ENCODE data around the gene LIN54. TPM values are rescaled to one million over a fixed set of nuclear protein-coding genes. Genes with fewer than 3 reads are reported as not detected.

Gene LIN54
- polyA plus RNA-seq, 1 donor (not counting 4 experiments of a cell fraction or from before 2014, with no cell fraction given), result 8.1 TPM

DNA sequence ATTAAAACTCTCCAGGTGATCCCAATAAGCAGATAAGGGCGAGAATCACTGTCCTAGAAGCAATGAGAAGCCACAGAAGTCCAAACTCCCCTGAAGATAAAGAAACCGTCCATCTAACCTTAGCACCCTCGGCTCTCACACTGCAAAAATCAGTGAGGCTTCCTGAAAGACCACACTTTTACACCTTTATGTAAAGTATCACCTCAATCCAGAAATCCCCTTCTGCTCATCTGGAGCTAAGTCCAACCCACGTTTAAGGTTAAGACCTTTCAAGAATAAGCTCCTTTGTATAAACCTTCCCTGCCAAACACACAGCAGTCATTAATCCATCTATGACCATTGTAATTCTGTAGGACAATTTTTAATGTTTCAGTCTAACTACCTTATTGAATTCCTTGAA lies 41.7 kb downstream of the LIN54 start:
- dilution Hi-C loops (cut with MboI; ENCODE audit: extremely low pct_ligation_motif_present, low sequenced_read_pairs), result no loop called here
- H3K27ac ChIP-seq (ENCODE audit: control insufficient read depth, insufficient read depth, low read length), result no peak overlapping the region

DNA sequence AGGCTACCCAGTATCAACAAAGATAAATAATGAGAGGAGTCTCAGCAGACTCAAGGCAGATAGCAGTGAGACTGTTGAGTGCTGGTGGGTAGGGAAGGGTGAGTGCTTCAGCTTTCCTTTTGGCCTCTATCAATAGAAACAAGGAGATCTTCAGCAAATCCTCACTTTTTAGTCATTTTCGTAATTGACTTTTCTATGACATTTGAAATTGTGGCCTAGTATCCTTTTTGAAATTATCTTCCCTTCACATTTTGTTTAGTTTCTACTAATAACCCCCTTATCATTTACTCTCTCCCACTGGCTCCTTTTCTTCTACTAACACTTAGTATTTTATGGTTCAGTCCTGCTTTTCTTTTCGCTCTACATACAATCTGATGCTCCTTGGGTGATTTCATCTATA lies 44.9 kb downstream of the LIN54 start:
- H3K4me1 ChIP-seq (ENCODE audit: control insufficient read depth, extremely low read depth, insufficient read depth, low read length), result no peaks in the 10 kb centered on the region
- peaks cover 6% of the 10 kb centered on the region in 2 experiments for H3K36me3 ChIP-seq (ENCODE audit: control insufficient read depth in 2 of 2, extremely low read depth in 1 of 2, insufficient read depth in 2 of 2, low read length in 2 of 2)
- no peaks in the 10 kb centered on the region for H3K9me3 ChIP-seq (ENCODE audit: control insufficient read depth, low read depth, low read length)
- H3K4me2 ChIP-seq (ENCODE audit: control insufficient read depth, extremely low read depth, insufficient read depth, low read depth, low read length), result no peak overlapping the region
- H3K9ac ChIP-seq (ENCODE audit: control insufficient read depth, extremely low read depth, insufficient read depth, low read length), result no peak overlapping the region
- FAIRE-seq (no peak), DNase-seq (ENCODE audit: low read depth, low spot score) (no peak)
- no peaks in the 10 kb centered on the region for H3K9me1 ChIP-seq (ENCODE audit: control insufficient read depth, extremely low read depth, insufficient read depth, low read length)
- no peak overlapping the region for H2AFZ ChIP-seq (ENCODE audit: control insufficient read depth, low read length)
- TF ChIP-seq EZH2 (IDR thresholded peaks at IDR 0.05; ENCODE audit: low read length) (no peak), CTCF (optimal IDR thresholded peaks at IDR 0.05 in 1 of 3, IDR thresholded peaks at IDR 0.05 in 1 of 3, conservative IDR thresholded peaks at IDR 0.05 in 1 of 3; ENCODE audit: extremely low read depth in 1 of 3, insufficient read depth in 2 of 3, low read length in 3 of 3) (no peak)
- no peaks in the 10 kb centered on the region for H3K79me2 ChIP-seq (ENCODE audit: control insufficient read depth, insufficient read depth, low read length)
- no peak overlapping the region for H3K27ac ChIP-seq (ENCODE audit: control insufficient read depth, insufficient read depth, low read length)
- dilution Hi-C loops (cut with MboI; ENCODE audit: extremely low pct_ligation_motif_present, low sequenced_read_pairs), result no loop called here
- H4K20me1 ChIP-seq (ENCODE audit: control insufficient read depth, extremely low read depth, insufficient read depth, low read length), result no peaks in the 10 kb centered on the region
- no peaks in the 10 kb centered on the region for H3K27me3 ChIP-seq (ENCODE audit: control insufficient read depth, extremely low read depth, insufficient read depth, low read length)
- H3K4me3 ChIP-seq (ENCODE audit: control insufficient read depth in 2 of 3, extremely low read depth in 1 of 3, insufficient read depth in 2 of 3, low read depth in 1 of 3, low read length in 3 of 3), result no peak overlapping the region

More for the DNA sequence above, 41.7 kb downstream of the LIN54 start:
- TF ChIP-seq CTCF (optimal IDR thresholded peaks at IDR 0.05 in 1 of 3, IDR thresholded peaks at IDR 0.05 in 1 of 3, conservative IDR thresholded peaks at IDR 0.05 in 1 of 3; ENCODE audit: extremely low read depth in 1 of 3, insufficient read depth in 2 of 3, low read length in 3 of 3) (no peak), EZH2 (IDR thresholded peaks at IDR 0.05; ENCODE audit: low read length) (no peak)
- Histone ChIP-seq H3K9me1 (ENCODE audit: control insufficient read depth, extremely low read depth, insufficient read depth, low read length) (no peaks in the 10 kb centered on the region), H3K9ac (ENCODE audit: control insufficient read depth, extremely low read depth, insufficient read depth, low read length) (no peak overlapping the region), H3K27me3 (ENCODE audit: control insufficient read depth, extremely low read depth, insufficient read depth, low read length) (no peaks in the 10 kb centered on the region), H3K9me3 (ENCODE audit: control insufficient read depth, low read depth, low read length) (no peaks in the 10 kb centered on the region), H2AFZ (ENCODE audit: control insufficient read depth, low read length) (no peak overlapping the region), H3K4me1 (ENCODE audit: control insufficient read depth, extremely low read depth, insufficient read depth, low read length) (no peaks in the 10 kb centered on the region), H3K4me2 (ENCODE audit: control insufficient read depth, extremely low read depth, insufficient read depth, low read depth, low read length) (no peak overlapping the region), H3K36me3 (ENCODE audit: control insufficient read depth in 2 of 2, extremely low read depth in 1 of 2, insufficient read depth in 2 of 2, low read length in 2 of 2) (peaks cover 6% of the 10 kb centered on the region in 2 experiments), H3K4me3 (ENCODE audit: control insufficient read depth in 2 of 3, extremely low read depth in 1 of 3, insufficient read depth in 2 of 3, low read depth in 1 of 3, low read length in 3 of 3) (no peak overlapping the region), H4K20me1 (ENCODE audit: control insufficient read depth, extremely low read depth, insufficient read depth, low read length) (no peaks in the 10 kb centered on the region), H3K79me2 (ENCODE audit: control insufficient read depth, insufficient read depth, low read length) (no peaks in the 10 kb centered on the region)
- DNase-seq (ENCODE audit: low read depth, low spot score) (no peak), FAIRE-seq (no peak)
